ENCODE results near the gene SIT1. TPM values are rescaled to one million over a fixed set of nuclear protein-coding genes. Genes with fewer than 3 reads are reported as not detected.

Gene SIT1
- total RNA-seq, 3 donors from 2014 or later (not counting 1 experiment from before 2014, with no cell fraction given), result 1.2 to 1.4 TPM; not detected in 1

DNA sequence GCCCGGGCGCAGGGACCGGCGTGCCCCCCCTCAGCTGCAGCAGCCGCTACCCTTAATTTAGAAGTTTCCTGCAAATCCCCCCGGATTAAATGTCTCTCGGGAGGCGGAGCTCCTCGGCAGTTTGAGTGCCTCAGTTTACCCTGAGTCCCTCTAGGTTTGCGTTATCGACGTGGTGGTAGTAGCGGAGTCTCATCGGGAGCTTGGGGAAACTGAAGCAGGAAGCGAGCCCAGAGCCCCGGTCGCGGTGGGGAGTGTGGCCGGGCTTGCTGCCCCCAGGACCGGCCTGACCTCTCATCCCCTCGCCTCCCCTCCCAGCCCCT is 39.5 kb upstream of the SIT1 start:
- Mint-ChIP-seq H3K36me3 (no peaks in the 10 kb centered on the region), H3K4me1 (peaks cover 0 to 25% of the 10 kb centered on the region in 2 donors), H3K9me3 (no peaks in the 10 kb centered on the region), H3K27me3 (ENCODE audit: low read depth in 2 of 2) (no peaks in the 10 kb centered on the region), H3K4me3 (peak overlapping the region; percentile 84), H3K27ac (peak overlapping the region in 1 of 2 donors; percentile 84)
- TF ChIP-seq, protein P1, sequence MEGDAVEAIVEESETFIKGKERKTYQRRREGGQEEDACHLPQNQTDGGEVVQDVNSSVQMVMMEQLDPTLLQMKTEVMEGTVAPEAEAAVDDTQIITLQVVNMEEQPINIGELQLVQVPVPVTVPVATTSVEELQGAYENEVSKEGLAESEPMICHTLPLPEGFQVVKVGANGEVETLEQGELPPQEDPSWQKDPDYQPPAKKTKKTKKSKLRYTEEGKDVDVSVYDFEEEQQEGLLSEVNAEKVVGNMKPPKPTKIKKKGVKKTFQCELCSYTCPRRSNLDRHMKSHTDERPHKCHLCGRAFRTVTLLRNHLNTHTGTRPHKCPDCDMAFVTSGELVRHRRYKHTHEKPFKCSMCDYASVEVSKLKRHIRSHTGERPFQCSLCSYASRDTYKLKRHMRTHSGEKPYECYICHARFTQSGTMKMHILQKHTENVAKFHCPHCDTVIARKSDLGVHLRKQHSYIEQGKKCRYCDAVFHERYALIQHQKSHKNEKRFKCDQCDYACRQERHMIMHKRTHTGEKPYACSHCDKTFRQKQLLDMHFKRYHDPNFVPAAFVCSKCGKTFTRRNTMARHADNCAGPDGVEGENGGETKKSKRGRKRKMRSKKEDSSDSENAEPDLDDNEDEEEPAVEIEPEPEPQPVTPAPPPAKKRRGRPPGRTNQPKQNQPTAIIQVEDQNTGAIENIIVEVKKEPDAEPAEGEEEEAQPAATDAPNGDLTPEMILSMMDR (IDR thresholded peaks at IDR 0.05), result no peak
- Histone ChIP-seq H3K27me3 (ENCODE audit: control insufficient read depth, insufficient read depth, low read length) (no peaks in the 10 kb centered on the region), H3K9me3 (ENCODE audit: control insufficient read depth, insufficient read depth, low read length) (no peaks in the 10 kb centered on the region), H3K27ac (ENCODE audit: low read length) (no peak overlapping the region), H3K4me3 (ENCODE audit: low read length) (peak overlapping the region; percentile 78), H3K4me1 (ENCODE audit: control insufficient read depth, insufficient read depth, low read length) (peaks cover 17% of the 10 kb centered on the region), H3K36me3 (ENCODE audit: control insufficient read depth, insufficient read depth, low read length) (peaks cover under 1% of the 10 kb centered on the region)
- 3% methylated on average over 21 of the region's 21 CpGs for WGBS (ENCODE audit: insufficient coverage)
- peak in 1 of 2 donors; percentile 33 for DNase-seq
- peak in 2 of 3 donors; percentile 7 to 24 for ATAC-seq
- intact Hi-C loops (cut with micrococcal nuclease), result no loop called here

DNA sequence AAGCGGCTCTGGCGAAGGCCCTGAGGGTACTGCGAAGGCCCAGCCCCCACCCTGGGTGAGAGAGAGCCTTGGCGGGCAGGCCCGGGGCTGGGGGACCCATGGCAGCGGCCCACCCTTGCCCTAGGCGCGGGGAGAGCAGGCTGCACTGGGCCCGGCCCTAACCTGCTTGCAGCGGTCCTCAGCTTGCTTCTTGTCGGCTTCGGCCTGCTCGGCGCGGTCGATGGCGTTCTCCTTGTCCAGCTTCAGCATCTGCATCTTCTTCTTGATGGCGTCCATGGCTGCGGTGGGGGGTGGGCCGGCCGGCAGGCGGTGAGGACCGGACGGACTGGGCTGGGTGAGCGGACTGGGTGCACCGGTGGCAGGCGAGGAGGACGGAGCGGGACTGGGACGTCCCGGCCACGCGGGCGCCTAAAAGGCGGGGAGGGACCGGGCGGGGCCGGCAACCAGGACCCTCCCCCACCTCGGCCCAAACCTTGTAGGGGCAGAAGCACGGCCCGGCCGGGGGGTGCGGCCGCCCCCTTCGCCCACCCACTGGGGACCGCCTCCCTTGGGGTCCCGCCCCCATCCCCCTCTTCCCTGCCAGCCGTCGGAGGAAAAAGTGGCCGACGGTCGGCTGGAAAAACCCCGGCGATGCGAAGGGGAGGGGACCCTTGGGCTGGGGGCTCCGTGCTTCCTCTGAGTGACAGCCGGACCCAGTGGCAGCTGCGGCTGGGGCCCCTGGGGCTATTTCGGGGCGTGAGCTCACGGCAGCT is 39.0 kb upstream of the SIT1 start, which contains the start of gene TPM2:
Gene TPM2 (minus strand): TSS at position 384 of the 752 bp plus-strand sequence. CDS start 108 bp downstream, at position 276.
- Histone ChIP-seq H3K36me3 (ENCODE audit: control insufficient read depth, insufficient read depth, low read length) (peaks cover 4% of the 10 kb centered on the region), H3K4me3 (ENCODE audit: low read length) (peak within 1 kb of the TSS; percentile 78), H3K4me1 (ENCODE audit: control insufficient read depth, insufficient read depth, low read length) (peaks cover 17% of the 10 kb centered on the region), H3K9me3 (ENCODE audit: control insufficient read depth, insufficient read depth, low read length) (no peaks in the 10 kb centered on the region), H3K27me3 (ENCODE audit: control insufficient read depth, insufficient read depth, low read length) (no peaks in the 10 kb centered on the region), H3K27ac (ENCODE audit: low read length) (peak within 1 kb of the TSS; percentile 47)
- TF ChIP-seq, protein P1 (IDR thresholded peaks at IDR 0.05), result no peak
- peaks cover 0 to 25% of the 10 kb centered on the region in 2 donors for H3K4me1 Mint-ChIP-seq
- no peak for ATAC-seq
- no peaks in the 10 kb centered on the region for H3K9me3 Mint-ChIP-seq
- no peaks in the 10 kb centered on the region for H3K36me3 Mint-ChIP-seq
- peak within 1 kb of the TSS; percentile 90 for H3K4me3 Mint-ChIP-seq
- peak within 1 kb of the TSS in 1 of 2 donors; percentile 84 for H3K27ac Mint-ChIP-seq
- no peaks in the 10 kb centered on the region for H3K27me3 Mint-ChIP-seq (ENCODE audit: low read depth in 2 of 2)
- WGBS (ENCODE audit: insufficient coverage), result 49% methylated on average over 61 of the region's 61 CpGs
- DNase-seq, result no peak
- intact Hi-C loops (cut with micrococcal nuclease), result no loop called here

DNA sequence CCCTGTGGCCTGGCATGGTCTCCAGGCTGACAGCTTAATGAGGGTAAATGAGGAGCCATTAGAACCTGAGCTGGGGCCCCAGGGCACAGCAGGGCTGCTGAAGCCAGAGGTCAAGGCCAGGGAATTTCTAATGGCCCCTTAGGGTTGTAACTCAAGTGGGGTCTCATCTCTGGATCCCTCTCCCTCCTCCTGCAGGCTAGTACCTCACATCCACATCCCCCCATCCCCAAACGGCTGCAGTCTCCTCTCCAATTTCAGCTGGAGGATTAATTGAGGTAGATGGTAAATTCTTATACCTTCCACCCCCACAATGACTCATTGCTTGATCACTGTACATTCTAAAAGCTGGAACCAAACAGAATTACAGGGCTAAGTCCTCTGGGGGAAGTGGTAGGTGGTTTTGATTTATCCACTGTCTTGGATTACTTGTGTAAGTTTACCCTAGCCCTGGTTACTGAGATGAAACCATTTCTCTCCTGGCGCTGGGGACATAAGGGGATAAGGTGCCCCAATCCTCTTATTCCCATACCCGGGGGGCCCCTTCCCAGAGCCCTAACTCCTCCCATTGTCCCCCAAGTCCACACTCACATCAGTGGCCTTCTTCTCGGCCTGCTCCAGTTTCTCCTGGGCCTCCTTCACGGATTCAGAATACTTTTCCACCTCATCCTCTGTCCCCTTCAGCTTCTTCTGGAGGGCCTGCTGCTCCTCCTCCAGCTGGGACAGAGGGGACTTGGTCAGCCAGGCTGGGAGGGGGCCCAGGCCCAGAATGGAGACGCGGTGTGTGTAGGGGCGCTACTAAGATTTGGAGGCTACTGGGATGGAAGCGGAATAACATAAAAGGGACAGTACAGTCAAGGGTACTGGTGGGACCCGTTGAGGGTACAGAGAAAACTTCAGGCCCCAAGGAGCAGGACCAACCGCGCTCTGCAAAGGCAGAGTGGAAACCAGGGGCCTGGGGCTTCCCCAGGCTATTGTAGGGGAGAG is 38.1 kb upstream of the SIT1 start:
- Mint-ChIP-seq H3K9me3 (no peaks in the 10 kb centered on the region), H3K36me3 (no peaks in the 10 kb centered on the region), H3K4me1 (peaks cover 0 to 25% of the 10 kb centered on the region in 2 donors), H3K27ac (peak overlapping the region in 1 of 2 donors; percentile 48), H3K27me3 (ENCODE audit: low read depth in 2 of 2) (no peaks in the 10 kb centered on the region), H3K4me3 (peak overlapping the region; percentile 81)
- intact Hi-C loops (cut with micrococcal nuclease), result no loop called here
- H3K36me3 ChIP-seq (ENCODE audit: control insufficient read depth, insufficient read depth, low read length), result peaks cover 4% of the 10 kb centered on the region
- H3K27ac ChIP-seq (ENCODE audit: low read length), result no peak overlapping the region
- TF ChIP-seq, protein P1 (IDR thresholded peaks at IDR 0.05), result no peak
- ATAC-seq (no peak), DNase-seq (no peak)
- peaks cover 17% of the 10 kb centered on the region for H3K4me1 ChIP-seq (ENCODE audit: control insufficient read depth, insufficient read depth, low read length)
- H3K9me3 ChIP-seq (ENCODE audit: control insufficient read depth, insufficient read depth, low read length), result no peaks in the 10 kb centered on the region
- H3K27me3 ChIP-seq (ENCODE audit: control insufficient read depth, insufficient read depth, low read length), result no peaks in the 10 kb centered on the region
- 94% methylated on average over 11 of the region's 12 CpGs for WGBS (ENCODE audit: insufficient coverage)
- no peak overlapping the region for H3K4me3 ChIP-seq (ENCODE audit: low read length)

All from natural killer cell (primary cell).